ENCODE results near the gene MAP4K2.

DNA sequence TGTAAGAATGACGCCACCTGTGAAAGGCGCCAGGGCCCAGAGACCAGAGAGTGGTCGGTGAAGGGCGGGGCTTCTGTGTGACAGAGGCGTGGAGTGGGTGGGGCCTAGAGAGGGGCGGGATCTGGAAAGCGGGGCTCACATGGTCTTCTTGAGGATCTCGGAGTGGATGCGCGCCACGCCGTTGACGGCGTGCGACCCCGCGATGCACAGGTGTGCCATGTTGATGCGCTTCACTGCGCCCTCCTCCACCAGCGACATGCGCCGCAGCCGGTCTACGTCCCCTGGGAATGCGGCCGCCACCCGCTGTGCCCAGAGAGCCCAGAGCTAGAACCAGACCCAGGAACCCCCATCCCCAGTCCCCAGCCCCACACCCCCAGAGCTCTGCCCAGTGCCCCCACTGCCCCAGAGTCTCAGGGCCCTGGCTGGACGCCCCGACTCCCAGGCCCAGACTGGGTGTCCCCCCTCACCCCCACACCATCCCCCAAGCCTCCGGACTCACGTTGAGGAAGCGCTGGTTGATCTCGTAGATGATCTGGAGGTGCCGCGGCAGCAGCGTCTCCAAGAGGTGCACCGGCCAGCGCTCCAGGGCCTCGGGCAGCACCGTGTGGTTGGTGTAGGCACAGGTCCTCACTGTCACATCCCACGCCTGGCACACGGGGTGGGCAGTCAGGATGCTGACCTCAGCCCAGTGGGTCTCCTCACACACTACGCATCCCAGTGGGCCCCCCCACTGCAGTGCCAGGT is 49.5 kb downstream of the MAP4K2 start:
- TF ChIP-seq POLR2A (IDR thresholded peaks at IDR 0.05; ENCODE audit: low read depth, low read length) (no peak), RFX5 (IDR thresholded peaks at IDR 0.05; ENCODE audit: low read depth, low read length) (no peak), SMC3 (IDR thresholded peaks at IDR 0.05; ENCODE audit: low read depth, low read length) (no peak), MAFK (IDR thresholded peaks at IDR 0.05; ENCODE audit: low read depth, low read length) (no peak), BHLHE40 (IDR thresholded peaks at IDR 0.05; ENCODE audit: low read depth, low read length) (no peak), MXI1 (IDR thresholded peaks at IDR 0.05; ENCODE audit: borderline replicate concordance, low read depth, low read length) (no peak), CHD1 (IDR thresholded peaks at IDR 0.05; ENCODE audit: low read depth, low read length) (no peak)
- TF ChIP-seq, protein P1, sequence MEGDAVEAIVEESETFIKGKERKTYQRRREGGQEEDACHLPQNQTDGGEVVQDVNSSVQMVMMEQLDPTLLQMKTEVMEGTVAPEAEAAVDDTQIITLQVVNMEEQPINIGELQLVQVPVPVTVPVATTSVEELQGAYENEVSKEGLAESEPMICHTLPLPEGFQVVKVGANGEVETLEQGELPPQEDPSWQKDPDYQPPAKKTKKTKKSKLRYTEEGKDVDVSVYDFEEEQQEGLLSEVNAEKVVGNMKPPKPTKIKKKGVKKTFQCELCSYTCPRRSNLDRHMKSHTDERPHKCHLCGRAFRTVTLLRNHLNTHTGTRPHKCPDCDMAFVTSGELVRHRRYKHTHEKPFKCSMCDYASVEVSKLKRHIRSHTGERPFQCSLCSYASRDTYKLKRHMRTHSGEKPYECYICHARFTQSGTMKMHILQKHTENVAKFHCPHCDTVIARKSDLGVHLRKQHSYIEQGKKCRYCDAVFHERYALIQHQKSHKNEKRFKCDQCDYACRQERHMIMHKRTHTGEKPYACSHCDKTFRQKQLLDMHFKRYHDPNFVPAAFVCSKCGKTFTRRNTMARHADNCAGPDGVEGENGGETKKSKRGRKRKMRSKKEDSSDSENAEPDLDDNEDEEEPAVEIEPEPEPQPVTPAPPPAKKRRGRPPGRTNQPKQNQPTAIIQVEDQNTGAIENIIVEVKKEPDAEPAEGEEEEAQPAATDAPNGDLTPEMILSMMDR (conservative IDR thresholded peaks at IDR 0.05; ENCODE audit: low read depth, low read length): no peak
- TF ChIP-seq, protein P2, sequence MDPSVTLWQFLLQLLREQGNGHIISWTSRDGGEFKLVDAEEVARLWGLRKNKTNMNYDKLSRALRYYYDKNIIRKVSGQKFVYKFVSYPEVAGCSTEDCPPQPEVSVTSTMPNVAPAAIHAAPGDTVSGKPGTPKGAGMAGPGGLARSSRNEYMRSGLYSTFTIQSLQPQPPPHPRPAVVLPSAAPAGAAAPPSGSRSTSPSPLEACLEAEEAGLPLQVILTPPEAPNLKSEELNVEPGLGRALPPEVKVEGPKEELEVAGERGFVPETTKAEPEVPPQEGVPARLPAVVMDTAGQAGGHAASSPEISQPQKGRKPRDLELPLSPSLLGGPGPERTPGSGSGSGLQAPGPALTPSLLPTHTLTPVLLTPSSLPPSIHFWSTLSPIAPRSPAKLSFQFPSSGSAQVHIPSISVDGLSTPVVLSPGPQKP (IDR thresholded peaks at IDR 0.05; ENCODE audit: borderline replicate concordance, low read depth, low read length): no peak

Data from IMR-90 (cell line).